COR-L47 (cell line): ENCODE data around the gene IKBKE.

Source experiments
- DNase-seq: peaks from one replicate; lab custom pipeline; 2025; lab: John Stamatoyannopoulos, UW

IKBKE gene

GRCh38 chr1:206512058-206512850 is 42.0 kb downstream of the IKBKE start:
- peak; percentile 31 for DNase-seq

GRCh38 chr1:206512851-206513180 is 42.5 kb downstream of the IKBKE start:
- no peak for DNase-seq

GRCh38 chr1:206513312-206514111 is 43.2 kb downstream of the IKBKE start:
- DNase-seq = no peak

GRCh38 chr1:206514813-206515387 is 44.6 kb downstream of the IKBKE start:
- DNase-seq = no peak

GRCh38 chr1:206516728-206516990 is 46.4 kb downstream of the IKBKE start:
- no peak for DNase-seq

GRCh38 chr1:206517784-206518183 is 47.5 kb downstream of the IKBKE start:
- no peak for DNase-seq

- no peak for DNase-seq
Measured at GRCh38 chr1:206518206-206518605, 47.9 kb downstream of the IKBKE start.

GRCh38 chr1:206518743-206519142 is 48.5 kb downstream of the IKBKE start:
- DNase-seq = no peak

GRCh38 chr1:206521127-206521526 is 50.9 kb downstream of the IKBKE start:
- no peak for DNase-seq

GRCh38 chr1:206521694-206522402 is 51.6 kb downstream of the IKBKE start:
- no peak for DNase-seq

- DNase-seq = no peak
Measured at GRCh38 chr1:206524739-206525364, 54.6 kb downstream of the IKBKE start.

GRCh38 chr1:206526064-206526911 is 56.0 kb downstream of the IKBKE start:
- no peak for DNase-seq

- no peak for DNase-seq
Measured at GRCh38 chr1:206529425-206529824, 59.1 kb downstream of the IKBKE start.

GRCh38 chr1:206532368-206532767 is 62.1 kb downstream of the IKBKE start:
- no peak for DNase-seq

GRCh38 chr1:206534552-206534951 is 64.3 kb downstream of the IKBKE start:
- DNase-seq = no peak

GRCh38 chr1:206535853-206536188 is 65.5 kb downstream of the IKBKE start:
- no peak for DNase-seq

- no peak for DNase-seq
Measured at GRCh38 chr1:206537141-206537540, 66.9 kb downstream of the IKBKE start.

- no peak for DNase-seq
Measured at GRCh38 chr1:206538086-206538770, 68.0 kb downstream of the IKBKE start.

GRCh38 chr1:206538901-206539640 is 68.8 kb downstream of the IKBKE start:
- DNase-seq = no peak
